GM21717 (cell line): ENCODE measurements around the gene ASAP2.
"Not testable (repeated sequence)": the region's sequence is repeated elsewhere in the genome, so short reads cannot be mapped to it uniquely, and the experiment has no call there.

Experiments
- ATAC-seq: cut with Tn5 transposase; IDR thresholded peaks from one replicate; pipeline ENCODE4 v1.9.1; 2021; ENCODE audit warnings: mild to moderate bottlenecking, moderate library complexity; ENCODE audit not compliant: unreplicated experiment

ASAP2 gene

GRCh38 chr2:9250091-9250490, 43.5 kb downstream of the ASAP2 start:
- no peak for ATAC-seq

GRCh38 chr2:9250498-9251153, 44.0 kb downstream of the ASAP2 start:
- no peak for ATAC-seq

- ATAC-seq, result no peak
Observed at GRCh38 chr2:9251154-9252001, 44.8 kb downstream of the ASAP2 start.

- no peak for ATAC-seq
Observed at GRCh38 chr2:9252002-9252357, 45.4 kb downstream of the ASAP2 start.

DNA sequence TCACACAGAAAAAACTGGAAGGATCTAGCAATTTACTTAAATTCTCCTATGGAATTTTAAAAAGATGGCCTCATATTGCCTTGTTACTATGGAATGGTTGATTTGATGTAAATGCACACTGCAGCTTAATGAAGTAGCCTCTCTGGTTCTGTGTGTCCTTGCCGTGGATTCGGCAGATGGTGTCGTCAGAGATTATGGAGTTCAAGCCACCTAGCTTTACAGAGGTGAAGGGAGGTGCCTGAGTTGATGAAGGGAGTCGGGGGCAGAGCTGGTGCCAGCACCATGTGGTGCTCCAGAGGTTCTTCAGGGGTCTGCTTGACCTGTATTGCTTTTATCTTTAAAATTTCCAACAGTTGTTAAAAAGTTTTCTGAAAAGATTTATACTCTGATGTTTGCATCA, 48.8 kb downstream of the ASAP2 start:
- no peak for ATAC-seq

- no peak for ATAC-seq
Observed at GRCh38 chr2:9256147-9256546, 49.5 kb downstream of the ASAP2 start.

DNA sequence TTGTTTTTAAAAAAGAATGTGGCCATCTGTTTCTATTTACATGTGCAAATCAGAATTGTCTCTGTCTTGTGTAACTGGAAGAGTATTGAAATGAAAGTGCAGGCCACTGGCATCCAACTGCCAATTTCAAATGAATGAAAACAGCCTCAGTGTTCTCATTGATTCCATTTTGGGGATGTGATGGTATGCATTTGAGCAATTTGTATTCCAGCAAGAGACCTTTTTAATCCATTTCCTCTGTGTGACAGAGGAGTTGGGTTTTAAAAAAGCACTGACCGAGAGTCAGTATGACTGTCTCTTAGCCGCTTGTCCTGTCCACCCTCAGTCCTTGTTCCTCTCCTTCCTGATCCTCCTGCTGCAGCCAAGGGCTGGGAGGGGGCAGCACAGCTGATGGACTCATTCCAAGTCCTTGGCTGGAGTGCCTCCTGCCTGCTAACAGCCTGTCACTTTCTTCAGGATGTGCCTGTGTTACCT, 50.0 kb downstream of the ASAP2 start:
- ATAC-seq, result no peak

DNA sequence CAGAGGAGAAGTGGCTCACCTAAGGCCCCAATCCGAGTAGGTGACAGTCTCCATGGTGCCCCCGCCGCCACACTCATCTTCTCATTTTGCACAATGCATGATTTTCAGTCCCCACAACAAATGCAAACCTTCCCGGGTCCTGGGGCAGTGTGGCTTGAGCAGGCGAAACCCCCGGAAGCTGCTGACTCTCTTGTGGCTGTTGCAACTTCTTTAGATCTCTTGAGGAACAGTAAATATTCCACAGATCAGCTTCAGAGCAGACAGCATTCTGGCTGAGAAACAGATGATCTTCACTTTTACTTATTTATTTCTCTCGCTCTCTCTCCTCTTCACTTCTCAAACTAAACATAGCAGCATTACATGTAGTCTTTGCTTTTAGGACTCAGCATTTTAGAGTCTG, 51.9 kb downstream of the ASAP2 start:
- ATAC-seq, result no peak

- no peak for ATAC-seq
Observed at GRCh38 chr2:9258953-9259399, 52.4 kb downstream of the ASAP2 start.

DNA sequence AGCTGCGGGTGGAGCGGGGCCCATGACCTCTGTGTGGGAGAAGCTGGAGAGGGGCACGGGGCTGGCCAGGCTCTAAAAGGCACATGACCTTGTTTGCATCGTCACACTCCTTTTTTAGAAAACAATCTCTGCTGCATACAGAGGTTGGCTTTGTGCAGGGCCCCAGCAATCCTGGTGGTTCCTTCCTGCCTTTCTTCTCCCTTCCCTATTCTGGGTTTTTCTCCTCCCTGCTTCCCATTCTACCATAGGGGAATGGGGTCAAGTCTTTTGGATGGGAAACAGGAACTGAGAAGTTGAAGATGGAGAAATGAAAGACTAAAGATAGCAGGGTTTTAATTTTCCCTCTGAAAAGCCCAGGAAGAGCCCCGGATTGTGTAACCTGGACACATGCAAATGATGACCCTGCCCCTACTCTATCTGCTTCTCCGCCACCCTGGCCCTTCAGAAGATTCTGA, 53.9 kb downstream of the ASAP2 start:
- no peak for ATAC-seq

GRCh38 chr2:9261231-9261883, 54.7 kb downstream of the ASAP2 start:
- ATAC-seq, result no peak

GRCh38 chr2:9262671-9263171, 56.1 kb downstream of the ASAP2 start:
- no peak for ATAC-seq

GRCh38 chr2:9263428-9263827, 56.8 kb downstream of the ASAP2 start:
- ATAC-seq, result no peak

DNA sequence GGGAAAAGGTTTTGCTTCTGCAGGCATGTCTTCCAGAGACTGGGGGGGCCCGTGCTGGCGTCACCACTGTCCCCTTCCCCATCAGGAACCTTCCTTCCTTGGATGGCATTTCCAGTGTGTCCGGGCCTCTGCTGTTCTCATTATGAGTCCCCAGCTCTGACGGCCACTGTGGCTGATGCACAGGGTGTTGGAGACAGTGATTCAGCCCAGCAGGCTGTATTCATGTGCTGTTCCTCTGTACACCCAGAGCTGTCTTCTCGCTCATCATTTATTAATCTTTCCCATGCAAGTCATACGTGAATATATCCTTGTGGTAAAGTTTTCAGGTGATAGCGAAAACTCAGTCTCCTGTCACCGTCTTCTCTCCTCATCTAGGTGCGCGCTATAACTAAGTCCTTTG, 57.7 kb downstream of the ASAP2 start:
- no peak for ATAC-seq

DNA sequence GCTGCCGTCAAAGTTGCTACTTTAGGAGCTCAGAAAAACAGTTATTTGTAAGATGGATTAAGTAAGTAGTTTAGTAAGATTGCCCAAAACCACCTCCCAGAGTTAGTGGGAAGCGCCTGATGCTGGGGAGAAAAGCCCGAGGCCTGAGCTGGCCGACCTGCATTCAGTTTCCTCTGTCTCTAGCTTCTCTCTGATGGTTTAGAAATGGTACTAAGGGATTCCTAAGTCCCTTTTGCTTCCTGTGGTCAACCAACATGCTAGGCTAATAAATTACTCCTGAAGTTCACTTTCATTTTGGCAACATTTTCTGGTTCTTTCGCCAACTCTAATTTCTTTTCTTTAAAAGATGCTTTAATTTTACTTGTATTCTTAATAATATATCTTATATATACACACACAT, 60.1 kb downstream of the ASAP2 start:
- ATAC-seq, result no peak

DNA sequence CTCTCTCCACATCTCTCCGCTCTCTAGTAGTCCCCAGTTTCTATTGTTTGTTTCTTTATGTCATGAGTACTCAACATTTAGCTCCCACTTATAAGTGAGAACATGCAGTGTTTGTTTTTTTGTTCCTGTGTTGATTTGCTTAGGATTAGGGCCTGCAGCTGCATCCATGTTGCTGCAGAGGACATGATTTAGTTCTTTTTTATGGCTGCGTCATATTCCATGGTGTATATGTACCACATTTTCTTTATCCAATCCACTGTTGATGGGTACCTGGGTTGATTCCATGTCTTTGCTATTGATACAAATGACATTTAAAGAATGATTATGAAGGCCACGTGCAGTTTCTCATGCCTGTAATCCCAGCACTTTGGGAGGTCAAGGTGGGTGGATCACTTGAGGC, 60.7 kb downstream of the ASAP2 start:
- not testable (repeated sequence) for ATAC-seq

DNA sequence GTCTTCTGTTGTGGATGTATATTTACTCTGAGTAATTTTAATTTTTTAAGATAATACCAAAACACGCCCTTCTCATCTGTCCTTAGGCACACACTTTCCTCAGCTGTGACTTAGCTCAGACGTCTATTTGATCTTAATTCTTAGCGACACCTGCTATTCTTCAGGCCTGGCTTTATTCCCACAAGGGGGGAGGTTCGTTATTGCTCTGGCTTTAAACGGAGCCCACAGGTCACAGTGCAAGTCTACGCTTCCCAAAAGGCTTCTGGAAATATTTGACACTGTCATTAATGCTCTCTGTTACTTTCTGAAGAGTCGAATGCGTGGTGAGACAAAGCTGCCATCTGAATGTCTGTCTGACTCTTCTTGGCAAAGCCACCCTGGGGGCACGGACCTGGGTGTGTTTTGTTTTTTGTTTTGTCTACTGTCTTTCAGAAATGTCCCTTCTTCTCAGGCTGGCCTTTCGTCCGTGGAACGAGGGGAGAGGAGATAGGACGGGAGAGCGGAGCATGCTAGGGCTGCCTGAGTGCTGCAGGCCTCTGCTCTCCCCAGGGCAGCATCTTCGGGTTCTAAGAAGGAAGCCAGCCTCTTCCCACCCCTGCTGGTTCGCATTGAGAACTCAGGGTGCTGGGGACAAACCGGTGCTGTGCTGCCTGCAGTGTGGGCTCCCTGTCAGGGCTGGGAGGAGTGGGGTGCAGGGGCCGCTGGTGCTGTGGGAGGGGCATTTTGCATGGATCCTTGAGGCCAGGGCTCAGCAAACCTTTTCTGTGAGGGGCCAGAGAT, 61.9 kb downstream of the ASAP2 start:
- no peak for ATAC-seq

DNA sequence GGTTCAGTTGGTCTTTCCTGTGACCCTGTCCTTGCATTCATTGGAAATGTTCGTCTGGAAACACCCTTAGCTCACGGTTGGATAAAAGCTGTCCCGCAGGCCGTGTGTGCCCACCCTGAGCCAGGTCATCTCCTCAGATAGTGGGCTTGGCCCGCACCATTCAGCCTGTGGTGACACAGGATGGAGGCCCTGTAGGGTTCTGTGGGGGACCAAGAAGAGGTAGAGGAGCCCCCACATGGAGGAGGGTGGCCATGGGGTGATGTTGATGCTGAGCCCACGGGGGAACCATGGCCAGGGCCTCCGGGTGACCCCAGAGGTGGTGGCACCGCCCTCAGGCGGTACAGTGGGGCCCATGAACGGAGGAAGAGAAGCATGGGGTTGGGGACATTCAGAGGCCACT, 62.7 kb downstream of the ASAP2 start:
- no peak for ATAC-seq

DNA sequence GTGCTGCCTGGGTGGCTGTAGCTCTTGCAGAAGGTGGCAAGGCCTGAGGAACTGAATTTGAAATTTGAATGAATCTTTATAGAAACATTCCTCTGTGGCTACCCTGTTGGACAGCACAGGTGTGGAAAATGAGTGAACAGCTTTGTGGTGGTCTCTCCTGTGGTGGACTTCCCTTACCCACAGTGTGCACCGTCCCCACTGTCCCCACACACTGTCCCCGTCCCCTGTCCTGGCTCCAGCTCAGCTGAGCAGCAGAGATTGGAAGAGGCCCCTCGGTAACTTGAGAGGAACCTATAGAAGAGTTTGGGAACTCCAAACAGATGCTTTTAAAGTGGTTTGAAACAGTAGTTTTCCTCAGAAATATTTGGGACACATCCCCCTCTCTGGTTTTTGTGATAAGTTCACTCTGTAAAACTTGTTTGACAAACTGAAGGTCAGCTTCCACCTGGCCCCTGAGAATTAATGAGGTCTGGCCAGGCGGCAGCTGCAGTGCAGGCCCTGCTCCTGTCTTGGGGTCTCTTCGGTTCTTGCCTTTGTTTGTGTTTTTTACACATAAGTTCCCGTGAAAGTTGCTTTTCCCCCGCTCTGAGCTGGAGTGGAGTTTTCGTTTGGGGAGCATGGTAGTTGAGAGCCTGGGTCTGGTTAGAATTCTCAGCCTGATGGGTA, 63.2 kb downstream of the ASAP2 start:
- no peak for ATAC-seq

GRCh38 chr2:9271091-9271490, 64.5 kb downstream of the ASAP2 start:
- ATAC-seq, result no peak
